ENCODE measurements around the gene C1orf159.

Gene C1orf159

DNA sequence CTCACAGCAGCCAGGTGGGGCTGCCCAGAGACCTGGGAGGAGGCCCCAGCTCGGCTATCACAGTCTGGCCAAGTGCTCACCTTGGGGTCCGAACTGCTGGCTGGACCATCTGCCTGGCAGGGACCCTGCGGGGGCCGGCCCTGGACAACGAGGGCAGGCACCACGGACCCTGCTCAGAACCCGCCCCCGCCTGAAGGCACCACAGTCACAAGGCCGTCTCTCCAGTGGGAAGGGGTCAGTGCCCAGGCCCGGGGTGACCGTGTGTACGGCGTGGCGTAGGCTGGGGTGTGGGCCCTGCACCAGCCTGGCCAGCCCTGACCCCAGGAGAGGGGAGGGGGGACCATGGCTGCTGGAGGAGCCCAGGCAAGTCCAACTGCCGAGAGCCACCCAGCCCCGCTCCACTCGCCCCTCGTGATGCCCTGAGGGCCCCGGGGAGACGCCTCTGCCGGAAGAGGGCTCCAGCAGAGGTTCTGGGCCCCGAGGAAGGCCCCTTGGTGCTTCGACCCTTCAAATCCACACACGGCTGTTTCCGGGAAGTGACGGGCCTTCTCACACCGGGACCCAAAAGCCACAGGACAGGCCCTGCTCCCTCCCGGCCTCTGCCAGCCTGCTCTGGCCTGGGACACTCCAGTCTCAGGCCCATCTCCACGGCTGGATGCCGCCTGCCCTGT is 30.6 kb downstream of the C1orf159 start (continued):
- TF ChIP-seq, protein P1, sequence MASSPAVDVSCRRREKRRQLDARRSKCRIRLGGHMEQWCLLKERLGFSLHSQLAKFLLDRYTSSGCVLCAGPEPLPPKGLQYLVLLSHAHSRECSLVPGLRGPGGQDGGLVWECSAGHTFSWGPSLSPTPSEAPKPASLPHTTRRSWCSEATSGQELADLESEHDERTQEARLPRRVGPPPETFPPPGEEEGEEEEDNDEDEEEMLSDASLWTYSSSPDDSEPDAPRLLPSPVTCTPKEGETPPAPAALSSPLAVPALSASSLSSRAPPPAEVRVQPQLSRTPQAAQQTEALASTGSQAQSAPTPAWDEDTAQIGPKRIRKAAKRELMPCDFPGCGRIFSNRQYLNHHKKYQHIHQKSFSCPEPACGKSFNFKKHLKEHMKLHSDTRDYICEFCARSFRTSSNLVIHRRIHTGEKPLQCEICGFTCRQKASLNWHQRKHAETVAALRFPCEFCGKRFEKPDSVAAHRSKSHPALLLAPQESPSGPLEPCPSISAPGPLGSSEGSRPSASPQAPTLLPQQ (tag by site-specific recombination; IDR thresholded peaks at IDR 0.05): no peak
- no peak for TF ChIP-seq SP3 (tag by site-specific recombination; IDR thresholded peaks at IDR 0.05)

DNA sequence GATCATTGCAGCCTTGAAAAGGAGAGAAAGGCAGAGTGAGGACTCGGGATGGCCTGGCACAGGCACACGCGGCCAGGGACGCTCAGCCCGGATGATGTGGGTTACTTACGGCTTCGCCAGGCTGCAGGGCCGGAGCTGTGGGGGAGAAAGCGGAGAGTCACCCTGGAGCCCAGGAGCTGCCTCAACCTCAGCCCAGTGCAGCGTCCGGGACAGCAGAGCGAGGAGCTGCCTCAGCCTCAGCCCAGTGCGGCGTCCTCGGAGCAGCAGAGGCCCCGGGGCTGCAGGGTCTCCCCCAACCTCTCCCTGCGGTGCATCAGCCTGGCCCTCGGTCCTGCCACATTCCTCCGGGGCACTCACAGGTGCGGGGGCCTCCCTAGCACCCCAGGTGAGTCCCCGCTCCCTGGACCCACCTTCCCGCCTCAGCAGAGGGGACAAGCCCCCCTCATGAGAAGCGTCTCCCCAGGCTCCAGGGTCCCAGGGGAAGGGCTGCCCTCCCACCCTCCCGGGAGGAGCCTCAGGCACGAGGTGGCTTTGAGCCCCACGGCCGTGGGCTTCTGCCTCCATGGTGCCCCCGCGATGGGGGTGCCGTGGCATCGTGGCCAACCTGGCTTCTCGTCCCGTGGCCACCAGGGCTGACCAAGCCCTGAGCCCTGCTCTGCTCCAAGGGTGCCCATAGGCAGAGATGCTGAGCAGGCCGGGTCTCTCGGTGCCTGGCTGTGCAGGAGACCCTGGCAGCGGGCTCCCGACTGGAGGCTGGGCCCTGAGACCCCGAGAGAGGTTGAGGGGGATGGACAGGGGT is 31.3 kb downstream of the C1orf159 start:
- Histone ChIP-seq H3K4me3 (ENCODE audit: low read depth, low read length) (no peak overlapping the region), H3K27ac (ENCODE audit: extremely low read depth, low read depth, low read length) (no peak overlapping the region), H3K36me3 (ENCODE audit: control insufficient read depth in 2 of 2, insufficient read depth in 1 of 2, low read length in 2 of 2) (peaks cover 0 to 5% of the 10 kb centered on the region in 2 experiments; a peak in 1 of 3 replicates), H3K4me1 (ENCODE audit: control insufficient read depth, insufficient read depth, low read length) (peaks cover 1% of the 10 kb centered on the region; the same call in 1 of the 2 replicates), H3K9me3 (ENCODE audit: control insufficient read depth, insufficient read depth, low read depth, low read length) (no peaks in the 10 kb centered on the region)
- peak; percentile 45; the same call in 1 of the 2 replicates for TF ChIP-seq ZNF600 (tag by site-specific recombination; IDR thresholded peaks at IDR 0.05)
- TF ChIP-seq ZNF555 (tag by site-specific recombination; conservative IDR thresholded peaks at IDR 0.05): no peak
- TF ChIP-seq ZBTB7A (tag by site-specific recombination; IDR thresholded peaks at IDR 0.05; ENCODE audit: low read depth): 0 out of 2 replicates have a peak, but pooled peaks have one; percentile 44
- TF ChIP-seq, protein P2, sequence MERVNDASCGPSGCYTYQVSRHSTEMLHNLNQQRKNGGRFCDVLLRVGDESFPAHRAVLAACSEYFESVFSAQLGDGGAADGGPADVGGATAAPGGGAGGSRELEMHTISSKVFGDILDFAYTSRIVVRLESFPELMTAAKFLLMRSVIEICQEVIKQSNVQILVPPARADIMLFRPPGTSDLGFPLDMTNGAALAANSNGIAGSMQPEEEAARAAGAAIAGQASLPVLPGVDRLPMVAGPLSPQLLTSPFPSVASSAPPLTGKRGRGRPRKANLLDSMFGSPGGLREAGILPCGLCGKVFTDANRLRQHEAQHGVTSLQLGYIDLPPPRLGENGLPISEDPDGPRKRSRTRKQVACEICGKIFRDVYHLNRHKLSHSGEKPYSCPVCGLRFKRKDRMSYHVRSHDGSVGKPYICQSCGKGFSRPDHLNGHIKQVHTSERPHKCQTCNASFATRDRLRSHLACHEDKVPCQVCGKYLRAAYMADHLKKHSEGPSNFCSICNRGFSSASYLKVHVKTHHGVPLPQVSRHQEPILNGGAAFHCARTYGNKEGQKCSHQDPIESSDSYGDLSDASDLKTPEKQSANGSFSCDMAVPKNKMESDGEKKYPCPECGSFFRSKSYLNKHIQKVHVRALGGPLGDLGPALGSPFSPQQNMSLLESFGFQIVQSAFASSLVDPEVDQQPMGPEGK (tag by site-specific recombination; IDR thresholded peaks at IDR 0.05): 0 out of 2 replicates have a peak, but pooled peaks have one; percentile 11
- CTCF ChIA-PET: no interaction called here
- POLR2A ChIA-PET: no interaction called here

DNA sequence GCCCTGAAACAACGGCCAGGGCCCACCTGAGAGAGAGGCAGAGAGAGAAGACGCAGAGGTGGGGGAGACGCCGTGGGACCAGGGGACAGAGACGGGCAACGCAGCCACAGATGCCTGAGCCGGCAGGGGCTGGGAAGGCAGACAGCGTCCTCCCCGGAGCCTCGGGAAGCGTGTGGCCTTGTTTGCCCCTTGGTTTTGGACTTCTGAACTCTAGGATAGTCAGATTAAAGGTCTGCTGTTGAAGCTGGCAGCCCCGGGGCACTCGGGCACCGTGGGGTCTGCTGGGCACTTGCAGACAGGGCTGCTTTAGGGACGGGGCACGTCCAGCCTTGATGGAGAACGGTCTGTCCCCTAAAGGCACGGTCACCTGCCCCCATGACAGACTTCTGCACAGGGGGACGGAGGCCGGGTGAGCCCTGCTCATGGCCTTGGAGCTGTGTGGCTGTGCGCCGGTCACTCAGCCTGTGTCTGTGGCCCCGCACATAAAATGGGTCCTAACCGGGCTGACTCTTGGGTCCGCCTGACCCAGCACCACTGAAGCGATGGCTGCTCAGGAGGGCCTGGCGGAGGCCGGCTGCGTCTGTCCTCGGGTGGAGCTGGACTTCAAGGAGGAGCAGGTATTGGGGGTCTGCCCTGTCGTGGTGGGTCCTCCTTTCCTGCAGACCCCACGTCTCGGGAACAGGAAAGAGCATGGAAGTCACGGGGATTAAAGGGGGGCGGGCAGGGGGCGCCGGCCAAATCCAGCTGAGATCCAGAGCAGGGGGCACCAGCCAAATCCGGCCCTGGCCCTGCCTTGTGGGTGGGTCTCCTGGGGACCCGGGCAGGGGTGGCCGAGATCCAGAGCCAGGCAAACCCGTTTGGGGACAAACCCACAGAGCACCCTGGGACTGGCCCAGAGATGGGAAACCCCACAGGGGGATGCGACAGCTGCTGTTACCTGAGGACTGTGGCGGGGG is 32.2 kb downstream of the C1orf159 start:
- no peak for TF ChIP-seq ZNF776 (tag by site-specific recombination; IDR thresholded peaks at IDR 0.05; ENCODE audit: borderline replicate concordance)
- TF ChIP-seq ZNF350 (tag by site-specific recombination; IDR thresholded peaks at IDR 0.05): no peak
- TF ChIP-seq ZNF521 (tag by site-specific recombination; IDR thresholded peaks at IDR 0.05): no peak
- TF ChIP-seq ZNF600 (tag by site-specific recombination; IDR thresholded peaks at IDR 0.05): no peak
- no peak overlapping the region for H3K4me3 ChIP-seq (ENCODE audit: low read depth, low read length)
- ChIA-PET CTCF (interaction anchor here (0.6 kb wide), 2 partner anchors 11 to 56 kb away, joined by 3 read pairs; no protein-coding TSS in a partner anchor), POLR2A (no interaction called here)
- H3K27ac ChIP-seq (ENCODE audit: extremely low read depth, low read depth, low read length): no peak overlapping the region
- H3K4me1 ChIP-seq (ENCODE audit: control insufficient read depth, insufficient read depth, low read length): peaks cover 3% of the 10 kb centered on the region; the same call in 1 of the 2 replicates
- no peaks in the 10 kb centered on the region for H3K9me3 ChIP-seq (ENCODE audit: control insufficient read depth, insufficient read depth, low read depth, low read length)
- H3K36me3 ChIP-seq (ENCODE audit: control insufficient read depth in 2 of 2, insufficient read depth in 1 of 2, low read length in 2 of 2): peaks cover 0 to 5% of the 10 kb centered on the region in 2 experiments; a peak in 1 of 3 replicates

DNA sequence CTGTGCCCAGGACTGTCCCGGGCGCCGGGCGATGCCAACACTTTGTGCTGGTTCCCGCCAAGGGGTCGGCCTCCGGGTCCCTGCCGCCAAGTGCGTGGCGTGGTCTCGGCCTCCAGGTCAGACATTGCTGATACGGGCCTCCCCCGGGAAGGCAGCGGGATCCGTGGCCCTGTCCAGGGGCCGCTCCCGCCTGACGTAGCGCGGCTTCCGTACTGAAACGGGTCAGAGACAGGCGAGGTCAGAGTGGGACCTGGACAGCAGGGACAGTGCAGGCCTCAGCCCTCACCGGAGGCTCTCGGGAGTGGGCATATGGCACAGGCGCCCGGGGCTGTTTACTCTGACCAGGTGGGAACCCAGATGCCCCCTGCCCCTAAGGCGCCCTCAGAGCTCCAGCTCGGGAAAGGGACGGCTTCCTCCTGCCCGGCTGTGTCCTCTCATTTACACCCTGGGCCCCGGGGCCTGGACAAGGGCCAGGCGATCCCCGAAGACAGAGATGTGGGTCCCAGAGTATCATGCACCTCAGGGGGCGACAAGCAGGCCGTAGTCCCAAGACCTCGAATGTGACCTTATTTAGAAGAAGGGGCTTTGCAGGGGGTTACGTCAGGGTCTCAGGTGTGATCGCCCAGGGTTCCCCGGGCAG is 33.0 kb downstream of the C1orf159 start:
- H3K27ac ChIP-seq (ENCODE audit: extremely low read depth, low read depth, low read length): no peak overlapping the region
- TF ChIP-seq ZNF626 (tag by site-specific recombination; IDR thresholded peaks at IDR 0.05) (no peak), OVOL3 (tag by site-specific recombination; IDR thresholded peaks at IDR 0.05) (no peak)
- H3K4me3 ChIP-seq (ENCODE audit: low read depth, low read length): no peak overlapping the region
- POLR2A ChIA-PET: no interaction called here
- H3K4me1 ChIP-seq (ENCODE audit: control insufficient read depth, insufficient read depth, low read length): peaks cover 3% of the 10 kb centered on the region; the same call in 1 of the 2 replicates
- no peaks in the 10 kb centered on the region for H3K9me3 ChIP-seq (ENCODE audit: control insufficient read depth, insufficient read depth, low read depth, low read length)
- peaks cover 0 to 5% of the 10 kb centered on the region in 2 experiments; a peak in 1 of 3 replicates for H3K36me3 ChIP-seq (ENCODE audit: control insufficient read depth in 2 of 2, insufficient read depth in 1 of 2, low read length in 2 of 2)
- CTCF ChIA-PET: interaction anchor here (0.6 kb wide), 1 partner anchor 55 kb away, joined by 3 read pairs; no protein-coding TSS in a partner anchor
